Neural progenitor cell (in vitro differentiated cells): ENCODE measurements around the gene VWA3A.

Experiments
- CTCF ChIP-seq: fragments of 200-600 bp; sonication (generic); IDR thresholded peaks from 2 replicates; pipeline ENCODE4 v1.5.1; 2017; ENCODE audit warnings: antibody characterized with exemption, mild to moderate bottlenecking
- EZH2 ChIP-seq: fragments of 200-600 bp; sonication (generic); IDR thresholded peaks from 2 replicates; pipeline ENCODE4 v1.6.1; 2017; ENCODE audit warnings: antibody characterized with exemption, mild to moderate bottlenecking, moderate library complexity

- no peak for TF ChIP-seq EZH2
- no peak for TF ChIP-seq CTCF
Measured at GRCh38 chr16:22188267-22188594, 95.9 kb downstream of the VWA3A start.
